ENCODE measurements around the gene GAGE12C.
"Not testable (repeated sequence)": the region's sequence is repeated elsewhere in the genome, so short reads cannot be mapped to it uniquely, and the experiment has no call there.

GAGE12C gene

GRCh38 chrX:49531877-49532276 is at the start of gene GAGE12C:
GAGE12C (plus strand) TSS chrX:49532177; CDS start chrX:49533332, 1,155 bp downstream.
- DNase-seq (ENCODE audit: low read depth): not testable (repeated sequence)

GRCh38 chrX:49541433-49541832 is 9.5 kb downstream of the GAGE12C start, which contains the start of gene GAGE12D:
GAGE12D (plus strand) TSS chrX:49541733; CDS start chrX:49542888, 1,155 bp downstream.
- not testable (repeated sequence) for DNase-seq (ENCODE audit: low read depth)

- DNase-seq (ENCODE audit: low read depth): not testable (repeated sequence)
These were observed 19.0 kb downstream of the GAGE12C start, which contains the start of gene GAGE12E for GRCh38 chrX:49550989-49551388. GAGE12E (plus strand) TSS chrX:49551289; CDS start chrX:49552444, 1,155 bp downstream.

GRCh38 chrX:49560542-49560941 is 28.6 kb downstream of the GAGE12C start, which contains the start of gene GAGE12F:
GAGE12F (plus strand) TSS chrX:49560842; CDS start chrX:49561997, 1,155 bp downstream.
- not testable (repeated sequence) for DNase-seq (ENCODE audit: low read depth)

- DNase-seq (ENCODE audit: low read depth): not testable (repeated sequence)
These were observed 36.8 kb downstream of the GAGE12C start for GRCh38 chrX:49568728-49569127.

- not testable (repeated sequence) for DNase-seq (ENCODE audit: low read depth)
These were observed 37.2 kb downstream of the GAGE12C start for GRCh38 chrX:49569152-49569551.

- DNase-seq (ENCODE audit: low read depth): not testable (repeated sequence)
These were observed 38.1 kb downstream of the GAGE12C start, which contains the start of gene GAGE12G for GRCh38 chrX:49570100-49570499. GAGE12G (plus strand) TSS chrX:49570400; CDS start chrX:49571555, 1,155 bp downstream.

- not testable (repeated sequence) for DNase-seq (ENCODE audit: low read depth)
These were observed 47.7 kb downstream of the GAGE12C start, which contains the start of gene GAGE12H for GRCh38 chrX:49579649-49580048. GAGE12H (plus strand) TSS chrX:49579949; CDS start chrX:49581104, 1,155 bp downstream.
